Activated T-cell treated with anti-CD3 and anti-CD28 coated beads, Interleukin-2, amount 50 U/mL, for 24 hours (primary cell): ENCODE measurements around the gene HDAC4.
"Not testable (repeated sequence)": the region's sequence is repeated elsewhere in the genome, so short reads cannot be mapped to it uniquely, and the experiment has no call there.

Source experiments
- DNase-seq: peaks from one replicate; pipeline ENCODE4 v3.0.0-alpha.2; 2020
- H3K27ac Mint-ChIP-seq: 2 replicates; pipeline ENCODE4 v1.8.0; 2020; ENCODE audit warnings: mild to moderate bottlenecking, mixed read lengths
- H3K27me3 Mint-ChIP-seq: 2 replicates; pipeline ENCODE4 v1.8.0; 2020; ENCODE audit warnings: mixed read lengths
- H3K36me3 Mint-ChIP-seq: 2 replicates; pipeline ENCODE4 v1.8.0; 2020; ENCODE audit warnings: low read depth, mixed read lengths
- H3K4me1 Mint-ChIP-seq: 2 replicates; pipeline ENCODE4 v1.8.0; 2020; ENCODE audit warnings: low read depth, mixed read lengths
- H3K4me3 Mint-ChIP-seq: 2 replicates; pipeline ENCODE4 v1.8.0; 2020; ENCODE audit warnings: mild to moderate bottlenecking, moderate library complexity, mixed read lengths
- H3K9me3 Mint-ChIP-seq: 2 replicates; pipeline ENCODE4 v1.8.0; 2020; ENCODE audit warnings: mixed read lengths

The HDAC4 gene

DNA sequence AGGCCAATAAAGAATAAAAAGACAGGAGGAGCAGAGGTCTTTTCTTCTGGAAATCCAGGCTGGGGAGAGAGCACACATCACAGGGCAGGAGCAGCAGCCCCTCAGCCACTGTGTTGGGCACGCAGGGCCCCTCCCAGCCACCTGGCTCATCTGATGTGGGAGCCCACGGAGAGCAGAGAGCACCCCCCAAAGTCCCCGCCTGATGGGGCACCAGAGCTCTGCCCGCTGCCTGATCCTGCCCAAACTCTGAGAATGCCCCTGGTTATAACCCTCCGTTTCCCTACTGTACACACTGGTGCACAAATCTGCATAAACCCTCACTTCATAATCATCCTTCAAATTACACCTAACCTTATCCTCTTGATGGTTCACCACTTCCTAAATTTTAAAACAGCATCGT lies 111.3 kb downstream of the HDAC4 start:
- H3K4me1 Mint-ChIP-seq = peaks cover 91% of the 10 kb centered on the region
- H3K4me3 Mint-ChIP-seq = peak overlapping the region; percentile 66
- H3K27me3 Mint-ChIP-seq = peaks cover 13% of the 10 kb centered on the region
- H3K36me3 Mint-ChIP-seq = peaks cover 3% of the 10 kb centered on the region
- no peaks in the 10 kb centered on the region for H3K9me3 Mint-ChIP-seq
- DNase-seq = no peak
- peak overlapping the region; percentile 91 for H3K27ac Mint-ChIP-seq

DNA sequence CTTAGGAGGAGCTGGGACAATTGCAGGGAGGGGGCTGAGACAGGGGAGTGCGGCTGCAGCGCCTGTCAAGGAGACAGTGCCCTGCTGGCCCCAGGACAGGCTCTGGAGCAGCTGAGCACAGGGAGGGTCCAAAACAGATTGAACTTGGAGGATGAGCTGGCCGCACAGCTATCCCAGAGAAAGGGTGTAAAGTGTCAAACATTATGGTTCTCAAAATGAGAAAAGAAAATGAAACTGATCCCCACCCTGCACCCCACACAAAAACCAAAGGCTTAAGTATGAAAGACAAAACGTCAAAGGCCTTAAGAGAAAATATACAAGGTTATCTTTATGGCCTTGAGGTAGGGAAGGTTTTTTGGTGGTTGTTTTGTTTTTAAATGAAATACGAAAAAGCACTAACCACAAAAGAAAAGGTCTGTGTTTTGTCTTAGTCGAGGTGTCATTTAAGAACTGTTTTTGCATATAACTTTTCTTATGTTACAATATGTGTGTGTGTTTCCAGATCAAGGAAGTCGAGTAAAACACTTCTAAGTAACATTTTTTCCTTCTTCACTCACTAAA lies 111.8 kb downstream of the HDAC4 start:
- Mint-ChIP-seq H3K4me1 (peaks cover 91% of the 10 kb centered on the region), H3K27me3 (peaks cover 13% of the 10 kb centered on the region), H3K36me3 (peaks cover 3% of the 10 kb centered on the region), H3K9me3 (no peaks in the 10 kb centered on the region), H3K4me3 (peak overlapping the region; percentile 66), H3K27ac (peak overlapping the region; percentile 91)
- peak; percentile 59 for DNase-seq

DNA sequence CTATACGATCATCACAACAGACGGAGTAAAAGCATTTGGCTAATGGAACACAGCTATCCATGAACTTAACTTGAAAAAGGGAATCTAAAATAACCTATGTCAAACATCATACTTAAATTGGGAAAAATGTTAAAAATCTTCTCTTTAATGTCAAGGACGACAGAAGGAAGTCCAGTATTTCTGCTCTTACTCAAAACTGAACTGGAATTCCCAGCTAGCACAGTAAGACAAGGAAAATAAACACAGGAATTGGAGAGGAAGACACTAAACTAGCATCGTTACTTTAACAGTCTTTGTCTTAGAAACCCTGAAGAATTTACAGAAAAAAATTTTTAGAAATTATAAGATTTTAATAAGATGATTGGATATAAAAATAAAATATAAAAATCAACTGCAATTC lies 112.6 kb downstream of the HDAC4 start:
- H3K36me3 Mint-ChIP-seq = peaks cover 9% of the 10 kb centered on the region
- H3K9me3 Mint-ChIP-seq = no peaks in the 10 kb centered on the region
- DNase-seq = no peak
- H3K4me1 Mint-ChIP-seq = peaks cover 91% of the 10 kb centered on the region
- H3K27me3 Mint-ChIP-seq = peaks cover 13% of the 10 kb centered on the region
- no peak overlapping the region for H3K27ac Mint-ChIP-seq
- H3K4me3 Mint-ChIP-seq = no peak overlapping the region

DNA sequence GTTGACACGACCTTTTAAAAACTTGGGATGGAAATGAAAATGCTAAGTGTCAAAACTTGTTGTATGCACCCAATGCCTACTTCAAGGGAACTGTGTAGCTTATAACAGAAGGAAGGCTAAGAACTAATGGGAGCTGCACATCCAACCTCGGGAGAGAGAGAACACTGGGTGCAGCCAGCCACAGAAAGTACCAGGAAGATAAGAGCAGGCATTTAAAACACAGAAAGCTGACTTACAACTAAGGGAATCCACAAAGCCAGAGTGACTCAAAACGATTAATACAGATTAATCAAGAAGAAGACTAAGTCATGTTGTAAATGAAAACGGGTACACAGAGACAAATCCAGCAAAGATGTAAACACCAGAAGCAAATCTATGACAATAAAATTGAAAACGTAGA lies 113.4 kb downstream of the HDAC4 start:
- DNase-seq = no peak
- H3K27ac Mint-ChIP-seq = no peak overlapping the region
- H3K27me3 Mint-ChIP-seq = peaks cover 13% of the 10 kb centered on the region
- H3K36me3 Mint-ChIP-seq = peaks cover 8% of the 10 kb centered on the region
- H3K9me3 Mint-ChIP-seq = no peaks in the 10 kb centered on the region
- no peak overlapping the region for H3K4me3 Mint-ChIP-seq
- peaks cover 84% of the 10 kb centered on the region for H3K4me1 Mint-ChIP-seq

DNA sequence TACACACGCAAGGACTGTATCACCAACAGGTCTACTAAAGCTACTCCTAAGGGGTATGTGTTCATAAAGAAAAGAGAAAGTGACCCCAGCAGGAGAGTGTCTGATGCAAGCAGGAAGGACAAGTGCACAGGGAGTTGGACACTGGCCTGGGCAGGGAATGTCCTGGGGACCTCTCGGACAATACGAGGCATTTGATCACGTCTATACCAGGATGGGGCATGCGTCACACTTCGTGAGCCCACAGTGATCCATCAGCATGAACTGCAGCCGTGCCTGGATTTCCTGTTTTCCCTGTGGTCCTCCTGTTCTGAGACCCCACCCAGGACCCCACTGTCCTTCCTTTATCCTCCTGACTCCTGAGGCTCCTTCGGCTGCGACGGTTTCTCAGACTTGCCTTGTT lies 113.9 kb downstream of the HDAC4 start:
- Mint-ChIP-seq H3K27ac (no peak overlapping the region), H3K27me3 (peaks cover 13% of the 10 kb centered on the region), H3K4me3 (no peak overlapping the region), H3K9me3 (no peaks in the 10 kb centered on the region), H3K36me3 (peaks cover 5% of the 10 kb centered on the region), H3K4me1 (peaks cover 81% of the 10 kb centered on the region)
- DNase-seq = no peak

DNA sequence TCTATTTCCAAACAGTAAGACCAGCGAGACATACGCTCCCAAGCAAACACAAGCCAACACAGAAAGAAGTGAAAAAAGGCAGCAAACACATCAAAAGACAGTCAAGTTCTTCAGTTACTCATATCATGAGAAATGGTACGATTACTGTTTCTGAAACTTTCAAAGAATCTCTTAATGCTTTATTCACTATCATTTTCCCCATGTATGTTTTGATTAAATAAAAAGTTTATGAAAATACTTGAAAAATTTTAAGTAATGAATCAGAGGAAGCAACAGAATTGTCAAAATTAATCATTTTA lies 114.9 kb downstream of the HDAC4 start:
- H3K36me3 Mint-ChIP-seq = peaks cover 5% of the 10 kb centered on the region
- H3K4me3 Mint-ChIP-seq = peak overlapping the region; percentile 69
- H3K4me1 Mint-ChIP-seq = peaks cover 75% of the 10 kb centered on the region
- peak overlapping the region; percentile 93 for H3K27ac Mint-ChIP-seq
- no peak for DNase-seq
- H3K9me3 Mint-ChIP-seq = no peaks in the 10 kb centered on the region
- peaks cover 13% of the 10 kb centered on the region for H3K27me3 Mint-ChIP-seq

DNA sequence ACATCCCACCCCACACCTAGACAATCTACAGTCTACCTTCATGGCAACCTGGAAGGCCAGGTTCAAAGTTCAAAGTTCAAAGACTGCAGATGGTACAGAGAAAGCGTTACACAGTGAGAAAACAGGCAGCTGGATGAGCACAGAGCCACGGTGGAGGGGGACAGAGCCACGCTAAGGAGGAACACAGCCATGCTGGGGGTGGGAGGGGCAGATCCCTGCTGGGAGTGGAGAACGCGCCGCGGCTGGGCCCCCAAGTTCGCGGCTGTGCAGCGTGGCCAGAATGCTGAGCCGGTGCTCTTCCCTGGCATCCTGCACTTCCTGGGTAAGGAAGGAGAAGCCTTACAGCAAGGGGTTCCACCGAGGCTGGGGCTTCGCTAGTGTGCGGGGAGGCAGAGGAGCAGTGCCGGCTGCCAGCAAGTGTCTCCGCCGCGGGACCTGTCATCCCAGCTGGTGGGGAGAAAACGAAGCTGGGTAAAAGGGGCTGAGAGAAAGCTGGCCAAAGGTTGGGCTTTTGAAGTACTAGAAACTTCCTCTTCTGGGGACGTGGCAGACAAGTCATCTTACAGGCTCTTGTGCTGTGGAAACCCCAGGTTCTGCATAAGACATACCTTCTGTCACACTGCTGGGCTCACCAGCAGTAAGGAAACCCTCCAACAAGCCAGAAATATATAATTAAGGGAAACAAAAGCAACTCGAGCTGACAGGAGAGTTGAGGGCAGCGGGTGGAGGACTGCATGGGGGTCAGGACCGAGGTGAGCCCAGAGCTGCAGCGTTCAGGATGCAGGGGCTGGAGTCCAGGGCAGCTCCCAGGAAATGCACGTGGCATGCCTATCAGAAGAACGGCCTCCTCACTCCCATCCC lies 115.5 kb downstream of the HDAC4 start:
- Mint-ChIP-seq H3K4me3 (peak overlapping the region; percentile 69), H3K27me3 (peaks cover 11% of the 10 kb centered on the region), H3K9me3 (no peaks in the 10 kb centered on the region), H3K36me3 (peaks cover 5% of the 10 kb centered on the region), H3K4me1 (peaks cover 69% of the 10 kb centered on the region), H3K27ac (peak overlapping the region; percentile 93)
- peak; percentile 53 for DNase-seq

DNA sequence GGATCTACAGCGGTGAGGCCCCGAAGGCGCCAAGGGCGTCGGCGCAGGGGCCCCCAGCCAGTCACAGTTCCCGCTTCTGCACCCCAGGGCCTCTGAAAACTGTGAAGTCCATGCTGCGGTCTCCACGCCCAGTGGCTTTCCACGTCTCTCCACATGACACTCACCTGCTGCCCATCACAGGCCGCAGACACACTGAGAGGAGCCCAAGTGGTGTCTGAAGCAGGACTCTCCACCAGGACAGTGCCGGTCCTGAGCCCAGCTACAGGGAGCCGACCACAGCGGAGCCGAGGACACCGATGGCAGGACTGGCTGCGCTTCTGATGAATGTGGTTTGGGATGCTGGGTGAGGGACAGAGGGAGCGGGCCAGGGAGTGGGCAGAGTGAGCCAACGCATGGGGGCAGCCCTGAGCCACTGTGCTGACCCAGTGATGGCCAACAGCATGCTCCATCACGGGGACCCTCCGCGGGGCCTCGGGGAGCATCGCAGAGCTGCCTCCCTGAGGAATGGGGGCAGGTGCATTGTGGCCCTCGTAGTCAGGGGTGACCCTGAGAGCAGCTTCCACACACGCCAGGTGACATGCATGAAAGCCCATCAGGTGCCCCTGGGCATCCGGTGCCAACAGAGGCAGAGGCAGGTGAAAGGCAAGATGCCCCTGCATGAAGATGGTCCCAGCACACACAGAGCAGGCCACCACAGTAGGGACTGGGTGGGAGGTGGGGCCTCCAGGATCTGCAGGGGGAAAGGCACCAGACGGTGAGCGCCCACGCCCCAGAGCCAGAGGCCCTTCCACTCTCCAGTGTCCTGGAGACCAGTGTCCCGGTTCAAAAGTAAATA lies 116.6 kb downstream of the HDAC4 start:
- peaks cover 61% of the 10 kb centered on the region for H3K4me1 Mint-ChIP-seq
- H3K27ac Mint-ChIP-seq = no peak overlapping the region
- H3K4me3 Mint-ChIP-seq = no peak overlapping the region
- H3K27me3 Mint-ChIP-seq = peaks cover 11% of the 10 kb centered on the region
- DNase-seq = no peak
- H3K36me3 Mint-ChIP-seq = peaks cover 10% of the 10 kb centered on the region
- no peaks in the 10 kb centered on the region for H3K9me3 Mint-ChIP-seq

DNA sequence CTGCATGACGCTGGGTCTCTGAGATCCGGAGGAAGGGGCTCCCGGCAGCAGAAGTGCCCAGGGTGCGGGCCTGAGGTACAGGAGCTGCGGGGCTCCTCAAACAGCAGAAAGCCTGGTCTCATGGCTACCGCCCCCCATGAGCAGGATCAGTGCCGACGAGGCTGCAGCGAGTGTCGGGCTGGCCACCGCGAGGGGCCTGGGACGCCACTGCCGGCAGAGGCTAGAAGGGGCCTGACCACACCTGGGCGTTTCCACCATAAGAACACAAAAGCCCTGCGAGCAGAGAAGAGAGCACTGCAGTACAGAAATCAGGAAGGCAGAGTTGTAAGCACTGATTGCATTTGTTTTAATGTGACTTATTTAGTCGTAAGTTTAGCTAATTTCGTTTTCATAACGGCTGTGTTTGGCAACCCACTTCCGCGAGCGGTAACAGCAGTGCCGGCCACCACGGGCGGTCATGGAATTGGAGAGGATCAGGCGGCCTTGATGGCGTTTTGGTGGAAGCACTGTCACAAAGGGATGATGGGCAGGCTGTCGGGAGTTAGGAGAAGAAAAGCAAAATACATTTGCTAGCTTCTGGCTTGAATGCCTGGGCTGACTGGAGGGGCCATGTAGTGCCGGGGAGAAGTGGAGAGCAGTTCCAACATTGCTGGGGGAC lies 117.4 kb downstream of the HDAC4 start:
- H3K4me1 Mint-ChIP-seq = peaks cover 60% of the 10 kb centered on the region
- peaks cover 10% of the 10 kb centered on the region for H3K36me3 Mint-ChIP-seq
- no peak overlapping the region for H3K4me3 Mint-ChIP-seq
- H3K27me3 Mint-ChIP-seq = peaks cover 16% of the 10 kb centered on the region
- DNase-seq = no peak
- H3K9me3 Mint-ChIP-seq = no peaks in the 10 kb centered on the region
- H3K27ac Mint-ChIP-seq = no peak overlapping the region

DNA sequence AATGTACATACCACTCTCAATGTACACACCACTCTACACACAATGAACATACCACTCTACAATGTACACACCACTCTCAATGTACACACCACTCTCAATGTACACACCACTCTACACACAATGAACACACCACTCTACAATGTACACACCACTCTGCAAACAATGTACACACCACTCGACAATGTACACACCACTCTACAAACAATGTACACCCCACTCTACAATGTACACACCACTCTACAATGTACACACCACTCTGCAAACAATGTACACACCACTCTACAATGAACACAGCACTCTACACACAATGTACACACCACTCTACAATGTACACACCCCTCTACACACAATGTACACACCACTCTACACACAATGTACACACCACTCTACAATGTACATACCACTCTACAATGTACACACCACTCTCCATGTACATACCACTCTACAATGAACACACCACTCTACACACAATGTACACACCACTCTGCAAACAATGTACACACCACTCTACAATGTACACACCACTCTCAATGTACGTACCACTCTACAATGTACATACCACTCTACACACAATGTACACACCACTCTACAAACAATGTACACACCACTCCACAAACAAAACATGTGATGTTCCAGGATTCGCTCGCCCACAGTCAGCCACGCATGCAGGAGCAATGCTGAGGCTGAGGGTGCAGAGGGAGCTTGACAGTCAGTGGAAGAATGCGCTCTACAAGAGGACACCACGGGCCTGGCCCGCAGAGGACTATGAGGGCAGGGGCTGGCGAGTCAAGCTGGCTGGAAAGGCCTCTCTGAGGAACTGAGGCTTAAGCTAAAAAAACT lies 118.2 kb downstream of the HDAC4 start:
- Mint-ChIP-seq H3K36me3 (peaks cover 10% of the 10 kb centered on the region), H3K4me1 (peaks cover 58% of the 10 kb centered on the region), H3K4me3 (no peak overlapping the region), H3K27me3 (peaks cover 16% of the 10 kb centered on the region), H3K9me3 (no peaks in the 10 kb centered on the region), H3K27ac (no peak overlapping the region)
- no peak for DNase-seq

DNA sequence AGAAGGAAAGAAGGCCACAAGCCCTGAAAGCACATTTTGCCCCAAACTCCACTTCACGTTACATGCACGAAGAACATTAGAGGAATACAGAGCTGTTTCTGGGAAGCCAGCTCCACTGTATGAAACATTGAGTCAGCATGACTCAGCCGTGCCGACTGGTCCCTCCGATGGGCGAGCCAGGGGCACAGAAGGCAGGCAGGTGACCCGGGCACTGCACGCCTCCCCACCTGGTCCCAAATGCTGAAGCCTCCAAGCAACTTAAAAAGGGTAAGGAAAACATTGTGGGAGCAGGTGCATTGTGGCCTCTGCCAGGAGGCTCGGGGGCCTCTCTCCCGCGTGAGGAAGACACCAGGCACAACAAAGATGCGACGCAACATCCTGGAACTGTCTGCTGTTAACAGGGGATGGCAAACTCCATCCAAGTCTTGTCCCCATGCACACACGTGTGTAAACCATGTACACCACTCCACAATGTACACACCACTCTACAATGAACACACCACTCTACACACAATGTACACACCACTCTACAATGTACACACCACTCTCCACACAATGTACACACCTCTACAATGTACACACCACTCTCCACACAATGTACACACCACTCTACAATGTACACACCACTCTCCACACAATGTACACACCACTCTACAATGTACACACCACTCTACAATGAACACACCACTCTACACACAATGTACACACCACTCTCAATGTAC lies 120.4 kb downstream of the HDAC4 start:
- not testable (repeated sequence) for H3K27me3 Mint-ChIP-seq, H3K27ac Mint-ChIP-seq, H3K9me3 Mint-ChIP-seq, H3K4me3 Mint-ChIP-seq
- DNase-seq = peak; percentile 68
- peaks cover 53% of the 10 kb centered on the region for H3K4me1 Mint-ChIP-seq
- peaks cover 12% of the 10 kb centered on the region for H3K36me3 Mint-ChIP-seq

DNA sequence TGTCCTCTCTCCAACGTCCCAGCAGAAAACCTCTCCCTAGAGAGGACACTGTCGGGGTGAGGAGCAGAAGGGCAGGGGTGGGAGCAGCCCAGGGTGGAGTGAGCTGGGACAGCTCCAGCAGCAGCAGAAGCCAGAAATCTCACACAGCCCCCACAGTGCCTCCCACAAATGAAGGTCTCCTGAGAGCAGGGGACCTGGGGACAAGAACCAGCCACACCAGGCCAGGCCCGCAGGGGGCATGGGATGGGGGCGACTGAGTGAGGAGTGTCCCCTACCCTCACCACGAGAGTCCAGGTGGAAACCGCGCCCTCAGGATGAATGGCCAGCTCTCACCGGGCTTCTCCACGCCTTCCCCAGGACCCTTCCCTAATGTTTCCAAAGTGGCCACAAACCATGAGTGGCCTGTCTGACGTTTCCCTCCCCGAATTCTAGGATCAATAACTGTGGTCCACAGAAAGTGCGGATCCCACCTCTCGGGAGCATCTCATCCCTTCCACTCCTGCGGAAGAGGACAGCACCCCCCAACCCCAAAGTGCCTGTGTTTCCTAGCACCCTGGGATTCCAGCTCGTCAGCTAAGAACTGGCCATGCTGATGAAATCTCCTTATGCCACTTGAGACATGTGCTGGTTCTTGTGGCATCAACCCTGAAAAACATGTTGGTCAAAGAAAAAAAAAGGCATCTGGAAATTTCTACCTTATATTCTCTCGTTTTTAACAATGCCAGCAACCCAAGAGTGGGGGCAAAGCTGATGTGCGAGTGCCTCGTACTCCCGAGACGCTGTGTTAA lies 121.1 kb downstream of the HDAC4 start:
- Mint-ChIP-seq H3K4me1 (peaks cover 52% of the 10 kb centered on the region), H3K36me3 (peaks cover 12% of the 10 kb centered on the region), H3K4me3 (no peak overlapping the region), H3K9me3 (no peaks in the 10 kb centered on the region), H3K27ac (no peak overlapping the region), H3K27me3 (peaks cover 7% of the 10 kb centered on the region)
- DNase-seq = peak; percentile 33

DNA sequence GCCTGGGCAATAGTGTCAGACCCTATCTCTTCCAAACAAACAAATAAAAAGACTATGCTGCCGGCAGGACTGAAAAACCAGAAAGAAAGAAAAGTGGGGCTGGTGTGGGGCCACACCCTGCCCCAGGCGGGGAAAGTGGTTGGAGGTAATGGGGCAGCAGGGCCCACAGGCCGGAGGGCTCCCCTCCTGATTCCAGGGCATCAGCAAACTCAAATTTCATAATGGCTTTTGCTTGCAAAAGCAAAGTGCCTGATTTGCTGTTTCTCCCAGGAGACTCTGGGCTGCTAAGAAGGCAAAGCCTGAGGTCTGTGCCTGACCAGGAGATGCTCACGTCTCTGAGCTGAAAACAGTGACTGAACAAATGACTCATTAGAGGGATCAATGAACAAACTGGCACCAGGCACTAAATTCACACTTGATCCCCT lies 121.9 kb downstream of the HDAC4 start:
- Mint-ChIP-seq H3K27me3 (peaks cover 7% of the 10 kb centered on the region), H3K27ac (no peak overlapping the region), H3K4me3 (no peak overlapping the region), H3K9me3 (no peaks in the 10 kb centered on the region), H3K4me1 (peaks cover 52% of the 10 kb centered on the region), H3K36me3 (peaks cover 12% of the 10 kb centered on the region)
- DNase-seq = peak; percentile 32
